SK-N-SH (cell line): ENCODE data around the gene CELF5. TPM values are rescaled to one million over a fixed set of nuclear protein-coding genes. Genes with fewer than 3 reads are reported as not detected.

Experiments
- CTCF ChIA-PET: fragments of 300-600, 350-600 bp; formaldehyde crosslinking; extraction: SDS; loops from one replicate; lab custom pipeline; 2021; lab: Yijun Ruan, JAX
- POLR2A ChIA-PET: fragments of 350-600 bp; sonication (Branson Sonifier 250); formaldehyde crosslinking; extraction: SDS; loops from one replicate; lab custom pipeline; 2020; ENCODE audit warnings: antibody characterized with exemption, inconsistent platforms; lab: Yijun Ruan, JAX
- DNase-seq: peaks from one replicate; pipeline ENCODE4 v3.0.0; 2012
- H2AFZ ChIP-seq: fragments of 200-600 bp; sonication (generic); 2 replicates; pipeline ENCODE4 v1.8.1; 2016; ENCODE audit warnings: antibody characterized with exemption, mild to moderate bottlenecking, low read depth
- H3F3A ChIP-seq: fragments of 200-600 bp; sonication (generic); replicated peaks from 2 replicates; pipeline ENCODE3; 2016; ENCODE audit warnings: antibody characterized with exemption, mild to moderate bottlenecking; ENCODE audit not compliant: insufficient read depth
- H3K27ac ChIP-seq, 2 experiments: fragments of 200-500 bp in 1 of 2; fragments of 200-600 bp in 1 of 2; sonication (Bioruptor generic) in 1 of 2; sonication (generic), shearing (Covaris generic) in 1 of 2; 2 replicates each; pipeline versions ENCODE4 v1.5.1 to v1.6.1; 2014 to 2016; ENCODE audit warnings: low read depth in 2 of 2, inconsistent platforms in 1 of 2, low read length in 1 of 2, mild to moderate bottlenecking in 1 of 2, mixed read lengths in 1 of 2
- H3K27me3 ChIP-seq: fragments of 200-600 bp; sonication (generic), shearing (Covaris generic); 2 replicates; pipeline ENCODE4 v1.6.1; 2016; ENCODE audit warnings: mixed run types; ENCODE audit not compliant: insufficient read depth
- H3K36me3 ChIP-seq, 2 experiments: fragments of 200-500 bp in 1 of 2; fragments of 200-600 bp in 1 of 2; sonication (Bioruptor generic) in 1 of 2; sonication (generic) in 1 of 2; replicated peaks in 1 of 2; 2 replicates each; pipeline versions ENCODE3 to v1.5.1; 2014 to 2016; ENCODE audit warnings: low read length in 1 of 2, mild to moderate bottlenecking in 1 of 2; ENCODE audit not compliant: insufficient read depth in 2 of 2, control insufficient read depth in 1 of 2
- H3K4me1 ChIP-seq, 2 experiments: fragments of 200-500 bp in 1 of 2; fragments of 200-600 bp in 1 of 2; sonication (Bioruptor generic) in 1 of 2; sonication (generic), shearing (Covaris generic) in 1 of 2; 2 replicates each; pipeline versions ENCODE4 v1.5.1 to v1.6.1; 2014 to 2016; ENCODE audit warnings: low read depth in 1 of 2, low read length in 1 of 2, mixed run types in 1 of 2; ENCODE audit not compliant: insufficient read depth in 2 of 2, control insufficient read depth in 1 of 2
- H3K4me2 ChIP-seq: fragments of 200-600 bp; sonication (generic), shearing (Covaris generic); 2 replicates; pipeline ENCODE4 v1.6.1; 2017; ENCODE audit warnings: mixed run types
- H3K4me3 ChIP-seq, 2 experiments: fragments of 200-500 bp in 1 of 2; fragments of 200-600 bp in 1 of 2; sonication (Bioruptor generic) in 1 of 2; sonication (generic), shearing (Covaris generic) in 1 of 2; 2 replicates each; pipeline versions ENCODE4 v1.5.1 to v1.8.1; 2014 to 2016; ENCODE audit warnings: low read depth in 2 of 2, inconsistent platforms in 1 of 2, low read length in 1 of 2, mild to moderate bottlenecking in 1 of 2, mixed read lengths in 1 of 2, moderate library complexity in 1 of 2
- H3K79me2 ChIP-seq: fragments of 200-600 bp; sonication (generic); 2 replicates; pipeline ENCODE4 v1.8.1; 2017; ENCODE audit warnings: mild to moderate bottlenecking; ENCODE audit not compliant: insufficient read depth
- H3K9ac ChIP-seq: fragments of 200-600 bp; sonication (generic); 2 replicates; pipeline ENCODE4 v1.6.1; 2017; ENCODE audit warnings: mixed run types
- H3K9me2 ChIP-seq: fragments of 200-600 bp; sonication (generic); 2 replicates; pipeline ENCODE4 v1.6.1; 2017; ENCODE audit warnings: mixed run types
- H3K9me3 ChIP-seq: fragments of 200-600 bp; sonication (generic); 2 replicates; pipeline ENCODE4 v1.6.1; 2017; ENCODE audit warnings: mixed run types, mild to moderate bottlenecking, moderate library complexity
- H4K20me1 ChIP-seq: fragments of 200-600 bp; sonication (generic); 2 replicates; pipeline ENCODE4 v1.6.1; 2017; ENCODE audit warnings: mild to moderate bottlenecking, mixed run types; ENCODE audit not compliant: insufficient read depth
- EZH2phosphoT487 ChIP-seq: fragments of 200-600 bp; sonication (generic); IDR thresholded peaks from 2 replicates; pipeline ENCODE4 v1.6.1; 2017; ENCODE audit warnings: low read depth, mixed run types, mild to moderate bottlenecking, antibody characterized with exemption, moderate library complexity, borderline replicate concordance
- GABPA ChIP-seq: IDR thresholded peaks from 2 replicates; pipeline ENCODE4 v1.4.0; 2012; ENCODE audit warnings: low read depth, mild to moderate bottlenecking
- GATA2 ChIP-seq: sonication (generic); formaldehyde crosslinking; IDR thresholded peaks from 2 replicates; pipeline ENCODE4 v1.5.0; 2020; ENCODE audit warnings: mild to moderate bottlenecking, missing genetic modification reagents
- MXI1 ChIP-seq: IDR thresholded peaks from 2 replicates; pipeline ENCODE4 v1.6.1; 2012; ENCODE audit warnings: mild to moderate bottlenecking, low read depth, low read length, improper control_type of control experiment
- NRF1 ChIP-seq: IDR thresholded peaks from 2 replicates; pipeline ENCODE4 v1.6.1; 2012; ENCODE audit warnings: low read depth, mild to moderate bottlenecking, low read length
- POLR2AphosphoS5 ChIP-seq: IDR thresholded peaks from 2 replicates; pipeline ENCODE4 v1.6.1; 2012; ENCODE audit warnings: low read depth, low read length
- REST ChIP-seq: IDR thresholded peaks from 2 replicates; pipeline ENCODE4 v1.6.1; 2012; ENCODE audit warnings: mild to moderate bottlenecking, low read depth, low read length, moderate library complexity
- RFX5 ChIP-seq: IDR thresholded peaks from 2 replicates; pipeline ENCODE4 v1.6.1; 2012; ENCODE audit warnings: mild to moderate bottlenecking, improper control_type of control experiment, low read length
- SMC3 ChIP-seq: IDR thresholded peaks from 2 replicates; pipeline ENCODE4 v1.6.1; 2012; ENCODE audit warnings: low read depth, low read length, improper control_type of control experiment
- YY1 ChIP-seq: IDR thresholded peaks from 2 replicates; pipeline ENCODE4 v1.4.0; 2012; ENCODE audit warnings: low read depth, mild to moderate bottlenecking
- WGBS: methylation state at CpG from one replicate; pipeline ENCODE4 v1.1.6; 2017; ENCODE audit warnings: low lambda C conversion rate; 5-methylcytosine and 5-hydroxymethylcytosine counted together
- polyA plus RNA-seq, 3 experiments: library from polyadenylated mRNA; depleted of rRNA; stranded (reverse); fragments of >200 nt; gene quantifications; 2 replicates each; pipeline ENCODE4 v1.2.3, GENCODE V29; 2012
- TF ChIP-seq, protein P1 (sequence below): fragments of 150-350 bp; IDR thresholded peaks from 2 replicates; pipeline ENCODE4 v1.6.1; 2016; ENCODE audit warnings: mild to moderate bottlenecking, low read depth, low read length
- TF ChIP-seq, protein P2 (sequence below): IDR thresholded peaks from 2 replicates; pipeline ENCODE4 v1.4.0; 2012; ENCODE audit warnings: low read depth, borderline replicate concordance
- TF ChIP-seq, protein P3 (sequence below): fragments of 200-600 bp; sonication (generic); IDR thresholded peaks from 2 replicates; pipeline ENCODE4 v1.6.1; 2017; ENCODE audit warnings: antibody characterized with exemption, mild to moderate bottlenecking, moderate library complexity

Gene CELF5
- polyA plus RNA-seq, 1 of the 3 experiments (the other 2 are of a cell fraction), result 0.33 TPM

GRCh38 chr19:3198901-3199700 is 25.4 kb upstream of the CELF5 start (continued):
- TF ChIP-seq, protein P1, sequence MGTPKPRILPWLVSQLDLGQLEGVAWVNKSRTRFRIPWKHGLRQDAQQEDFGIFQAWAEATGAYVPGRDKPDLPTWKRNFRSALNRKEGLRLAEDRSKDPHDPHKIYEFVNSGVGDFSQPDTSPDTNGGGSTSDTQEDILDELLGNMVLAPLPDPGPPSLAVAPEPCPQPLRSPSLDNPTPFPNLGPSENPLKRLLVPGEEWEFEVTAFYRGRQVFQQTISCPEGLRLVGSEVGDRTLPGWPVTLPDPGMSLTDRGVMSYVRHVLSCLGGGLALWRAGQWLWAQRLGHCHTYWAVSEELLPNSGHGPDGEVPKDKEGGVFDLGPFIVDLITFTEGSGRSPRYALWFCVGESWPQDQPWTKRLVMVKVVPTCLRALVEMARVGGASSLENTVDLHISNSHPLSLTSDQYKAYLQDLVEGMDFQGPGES, result no peak
- TF ChIP-seq, all 33 proteins: peak for 0

DNA sequence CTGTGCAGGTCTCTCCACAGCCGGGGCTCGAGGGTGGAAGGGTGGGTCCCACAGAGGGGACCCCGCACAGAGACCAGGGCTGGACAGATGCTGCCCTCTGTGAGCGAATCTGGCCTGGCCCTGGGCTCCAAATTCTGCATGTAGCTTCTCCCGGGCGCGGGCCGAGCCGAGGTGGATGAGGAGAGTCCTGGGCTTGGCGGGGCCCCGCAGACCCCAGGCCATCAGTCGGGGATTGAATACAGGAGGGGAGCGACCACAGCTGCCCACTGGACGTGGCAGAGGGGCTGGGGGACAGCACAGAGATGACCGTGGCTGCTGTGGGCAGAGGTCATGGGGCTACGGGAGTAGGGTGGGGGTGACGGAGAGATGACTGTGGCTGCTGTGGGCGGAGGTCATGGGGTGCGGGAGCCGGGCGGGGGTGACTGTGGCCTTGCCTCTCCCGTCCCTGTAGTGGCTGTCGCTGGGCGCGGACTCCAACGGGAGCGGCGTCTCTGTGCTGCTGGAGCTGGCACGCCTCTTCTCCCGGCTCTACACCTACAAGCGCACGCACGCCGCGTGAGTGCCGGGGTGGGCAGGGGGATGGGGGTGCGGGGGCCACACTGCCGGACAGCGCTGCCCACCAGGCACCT is 23.3 kb upstream of the CELF5 start:
- H2AFZ ChIP-seq, result no peak overlapping the region
- TF ChIP-seq, protein P2, sequence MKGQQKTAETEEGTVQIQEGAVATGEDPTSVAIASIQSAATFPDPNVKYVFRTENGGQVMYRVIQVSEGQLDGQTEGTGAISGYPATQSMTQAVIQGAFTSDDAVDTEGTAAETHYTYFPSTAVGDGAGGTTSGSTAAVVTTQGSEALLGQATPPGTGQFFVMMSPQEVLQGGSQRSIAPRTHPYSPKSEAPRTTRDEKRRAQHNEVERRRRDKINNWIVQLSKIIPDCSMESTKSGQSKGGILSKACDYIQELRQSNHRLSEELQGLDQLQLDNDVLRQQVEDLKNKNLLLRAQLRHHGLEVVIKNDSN, result no peak
- no peak for TF ChIP-seq POLR2AphosphoS5
- TF ChIP-seq MXI1, result no peak
- no peak for TF ChIP-seq SMC3
- TF ChIP-seq NRF1, result no peak
- no peak for TF ChIP-seq GATA2 (CRISPR knock-in tag)
- no peak for TF ChIP-seq YY1
- no peak for TF ChIP-seq GABPA
- TF ChIP-seq RFX5, result no peak
- no peaks in the 10 kb centered on the region for H4K20me1 ChIP-seq
- H3K4me1 ChIP-seq, result no peaks in the 10 kb centered on the region
- CTCF ChIA-PET, result interaction anchor here (1.0 kb wide), 1 partner anchor 9 kb away, joined by 4 read pairs; no protein-coding TSS in a partner anchor
- H3K27ac ChIP-seq, result no peak overlapping the region
- H3K36me3 ChIP-seq, result peaks cover 0 to 38% of the 10 kb centered on the region in 2 experiments
- no peaks in the 10 kb centered on the region for H3K9me3 ChIP-seq
- no peaks in the 10 kb centered on the region for H3K9me2 ChIP-seq
- no peaks in the 10 kb centered on the region for H3F3A ChIP-seq
- no peak overlapping the region for H3K9ac ChIP-seq
- H3K4me3 ChIP-seq, result no peak overlapping the region
- H3K79me2 ChIP-seq, result no peaks in the 10 kb centered on the region
- DNase-seq, result no peak
- WGBS, result 97% methylated on average over 32 of the region's 39 CpGs
- H3K4me2 ChIP-seq, result no peak overlapping the region
- POLR2A ChIA-PET, result no interaction called here
- no peaks in the 10 kb centered on the region for H3K27me3 ChIP-seq

DNA sequence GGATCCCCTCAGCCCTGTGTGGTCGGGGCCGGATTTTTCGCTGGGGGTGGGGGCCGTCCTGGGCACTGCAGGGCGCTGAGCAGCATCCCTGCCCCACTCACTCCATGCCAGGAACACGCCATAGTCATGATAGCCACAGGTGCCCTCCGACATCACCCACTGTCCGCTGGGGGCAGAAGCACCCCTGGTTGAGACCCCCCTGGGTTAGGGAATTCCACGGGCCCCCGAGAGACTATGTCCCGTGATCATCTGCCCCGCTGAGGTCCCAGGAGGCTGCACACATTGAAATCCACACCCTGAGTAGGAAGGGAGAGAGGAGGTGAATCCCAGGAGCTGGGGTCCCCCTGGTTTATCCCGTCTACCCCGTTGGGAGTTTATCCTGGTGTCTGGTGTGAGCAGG is 22.6 kb upstream of the CELF5 start:
- H3K9me2 ChIP-seq, result no peaks in the 10 kb centered on the region
- no peak overlapping the region for H3K4me3 ChIP-seq
- no peak overlapping the region for H2AFZ ChIP-seq
- DNase-seq, result no peak
- no peaks in the 10 kb centered on the region for H3K27me3 ChIP-seq
- H4K20me1 ChIP-seq, result no peaks in the 10 kb centered on the region
- H3K9ac ChIP-seq, result no peak overlapping the region
- TF ChIP-seq, protein P3, sequence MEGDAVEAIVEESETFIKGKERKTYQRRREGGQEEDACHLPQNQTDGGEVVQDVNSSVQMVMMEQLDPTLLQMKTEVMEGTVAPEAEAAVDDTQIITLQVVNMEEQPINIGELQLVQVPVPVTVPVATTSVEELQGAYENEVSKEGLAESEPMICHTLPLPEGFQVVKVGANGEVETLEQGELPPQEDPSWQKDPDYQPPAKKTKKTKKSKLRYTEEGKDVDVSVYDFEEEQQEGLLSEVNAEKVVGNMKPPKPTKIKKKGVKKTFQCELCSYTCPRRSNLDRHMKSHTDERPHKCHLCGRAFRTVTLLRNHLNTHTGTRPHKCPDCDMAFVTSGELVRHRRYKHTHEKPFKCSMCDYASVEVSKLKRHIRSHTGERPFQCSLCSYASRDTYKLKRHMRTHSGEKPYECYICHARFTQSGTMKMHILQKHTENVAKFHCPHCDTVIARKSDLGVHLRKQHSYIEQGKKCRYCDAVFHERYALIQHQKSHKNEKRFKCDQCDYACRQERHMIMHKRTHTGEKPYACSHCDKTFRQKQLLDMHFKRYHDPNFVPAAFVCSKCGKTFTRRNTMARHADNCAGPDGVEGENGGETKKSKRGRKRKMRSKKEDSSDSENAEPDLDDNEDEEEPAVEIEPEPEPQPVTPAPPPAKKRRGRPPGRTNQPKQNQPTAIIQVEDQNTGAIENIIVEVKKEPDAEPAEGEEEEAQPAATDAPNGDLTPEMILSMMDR, result no peak
- no peak for TF ChIP-seq GABPA
- no peak for TF ChIP-seq REST
- no peak for TF ChIP-seq EZH2phosphoT487
- TF ChIP-seq MXI1, result no peak
- H3K27ac ChIP-seq, result no peak overlapping the region
- H3F3A ChIP-seq, result no peaks in the 10 kb centered on the region
- no peak overlapping the region for H3K4me2 ChIP-seq
- no peaks in the 10 kb centered on the region for H3K9me3 ChIP-seq
- ChIA-PET CTCF (interaction anchor here (0.5 to 1.0 kb wide), 2 partner anchors 9 to 30 kb away, joined by 3 to 4 read pairs; no protein-coding TSS in a partner anchor), POLR2A (no interaction called here)
- no CpG with 5 or more reads among the region's 14 CpGs for WGBS
- no peaks in the 10 kb centered on the region for H3K79me2 ChIP-seq
- H3K36me3 ChIP-seq, result peaks cover 5 to 31% of the 10 kb centered on the region in 2 experiments
- H3K4me1 ChIP-seq, result no peaks in the 10 kb centered on the region
